ENCODE data around the gene IMMP2L. TPM values are rescaled to one million over a fixed set of nuclear protein-coding genes. Genes with fewer than 3 reads are reported as not detected.

Gene IMMP2L
- total RNA-seq, 1 donor from 2014 or later, result 29.7 TPM

DNA sequence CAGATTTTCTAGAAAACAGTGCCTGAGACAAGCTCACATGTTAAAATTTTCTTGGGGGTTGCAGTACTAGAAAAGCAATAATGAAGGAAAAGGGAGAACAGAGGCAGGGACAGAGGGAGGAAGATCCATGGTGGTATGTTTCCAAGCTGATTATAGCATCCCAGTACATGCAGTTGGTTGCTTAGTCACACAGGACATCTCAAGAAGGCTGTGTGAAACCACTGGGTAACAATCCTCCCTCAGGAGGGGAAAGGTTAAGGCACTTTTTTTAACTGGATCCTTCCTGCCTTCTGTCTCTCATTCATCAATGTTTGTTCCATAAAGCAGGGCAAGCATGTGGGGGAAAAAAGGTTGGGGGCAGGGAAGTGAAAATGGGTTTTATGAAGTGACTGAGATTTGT, 6.1 kb upstream of the IMMP2L start:
- no peaks in the 10 kb centered on the region for H3K27me3 Mint-ChIP-seq
- no peak for TF ChIP-seq CTCF (IDR thresholded peaks at IDR 0.05; ENCODE audit: unreplicated experiment)
- H3K27ac Mint-ChIP-seq, result no peak overlapping the region
- peaks cover 3% of the 10 kb centered on the region for H3K4me1 Mint-ChIP-seq (ENCODE audit: low read depth)
- no peak for DNase-seq (ENCODE audit: low spot score, unreplicated experiment)
- H3K36me3 Mint-ChIP-seq (ENCODE audit: insufficient read depth), result no peaks in the 10 kb centered on the region
- peaks cover 13% of the 10 kb centered on the region for H3K9me3 Mint-ChIP-seq (ENCODE audit: low read depth)
- no peak overlapping the region for H3K4me3 Mint-ChIP-seq (ENCODE audit: low read depth)

DNA sequence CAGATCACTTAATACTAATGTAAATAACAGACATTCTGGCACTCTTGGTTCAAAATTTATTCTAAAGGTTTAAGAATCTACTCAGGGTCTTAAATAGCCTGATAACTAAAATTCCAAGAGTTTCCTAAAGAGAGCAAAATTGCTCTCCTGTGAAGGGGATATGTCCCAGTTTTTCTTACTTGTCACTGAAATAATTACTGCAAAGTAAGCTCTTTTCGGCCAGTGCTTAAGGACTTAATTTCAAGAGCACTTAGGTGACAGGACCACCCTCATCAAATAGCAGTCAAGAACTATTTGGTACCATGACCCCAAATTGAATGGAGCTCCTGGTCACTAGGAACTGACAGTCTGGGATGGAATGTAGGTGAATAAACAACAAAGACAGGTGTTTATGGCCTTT, 1.8 kb upstream of the IMMP2L start:
- Mint-ChIP-seq H3K36me3 (ENCODE audit: insufficient read depth) (no peaks in the 10 kb centered on the region), H3K4me3 (ENCODE audit: low read depth) (peak overlapping the region; percentile 75), H3K9me3 (ENCODE audit: low read depth) (peaks cover 3% of the 10 kb centered on the region), H3K27me3 (no peaks in the 10 kb centered on the region), H3K4me1 (ENCODE audit: low read depth) (peaks cover 25% of the 10 kb centered on the region), H3K27ac (no peak overlapping the region)
- DNase-seq (ENCODE audit: low spot score, unreplicated experiment), result no peak
- TF ChIP-seq CTCF (IDR thresholded peaks at IDR 0.05; ENCODE audit: unreplicated experiment), result no peak

DNA sequence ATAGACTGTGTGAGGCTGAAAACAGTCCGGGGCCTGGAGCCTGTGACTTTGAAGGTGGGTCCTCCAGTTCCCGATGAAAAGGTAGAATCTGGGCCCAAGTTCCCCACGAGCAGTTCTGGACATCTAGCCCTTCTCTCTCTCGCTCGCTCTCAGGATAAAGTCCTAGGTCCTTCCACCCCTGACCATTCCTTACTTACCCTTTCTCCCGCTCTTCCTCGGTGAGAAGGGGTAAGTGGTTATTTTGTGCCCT, 713 bp downstream of the IMMP2L start:
- no peak for DNase-seq (ENCODE audit: low spot score, unreplicated experiment)
- peaks cover 10% of the 10 kb centered on the region for H3K36me3 Mint-ChIP-seq (ENCODE audit: insufficient read depth)
- peak overlapping the region; percentile 89 for H3K4me3 Mint-ChIP-seq (ENCODE audit: low read depth)
- no peak for TF ChIP-seq CTCF (IDR thresholded peaks at IDR 0.05; ENCODE audit: unreplicated experiment)
- peaks cover 27% of the 10 kb centered on the region for H3K4me1 Mint-ChIP-seq (ENCODE audit: low read depth)
- H3K9me3 Mint-ChIP-seq (ENCODE audit: low read depth), result peaks cover 3% of the 10 kb centered on the region
- H3K27ac Mint-ChIP-seq, result peak overlapping the region; percentile 96
- no peaks in the 10 kb centered on the region for H3K27me3 Mint-ChIP-seq

GRCh38 chr7:111560773-111561653, 1.3 kb downstream of the IMMP2L start:
- Mint-ChIP-seq H3K27ac (peak overlapping the region; percentile 96), H3K4me1 (ENCODE audit: low read depth) (peaks cover 27% of the 10 kb centered on the region), H3K27me3 (no peaks in the 10 kb centered on the region), H3K4me3 (ENCODE audit: low read depth) (peak overlapping the region; percentile 89), H3K36me3 (ENCODE audit: insufficient read depth) (peaks cover 14% of the 10 kb centered on the region), H3K9me3 (ENCODE audit: low read depth) (peaks cover 3% of the 10 kb centered on the region)
- no peak for TF ChIP-seq CTCF (IDR thresholded peaks at IDR 0.05; ENCODE audit: unreplicated experiment)
- DNase-seq (ENCODE audit: low spot score, unreplicated experiment), result no peak

- H3K27me3 Mint-ChIP-seq, result no peaks in the 10 kb centered on the region
- H3K9me3 Mint-ChIP-seq (ENCODE audit: low read depth), result peaks cover 3% of the 10 kb centered on the region
- H3K4me1 Mint-ChIP-seq (ENCODE audit: low read depth), result peaks cover 27% of the 10 kb centered on the region
- no peak overlapping the region for H3K27ac Mint-ChIP-seq
- H3K36me3 Mint-ChIP-seq (ENCODE audit: insufficient read depth), result peaks cover 25% of the 10 kb centered on the region
- H3K4me3 Mint-ChIP-seq (ENCODE audit: low read depth), result no peak overlapping the region
- no peak for TF ChIP-seq CTCF (IDR thresholded peaks at IDR 0.05; ENCODE audit: unreplicated experiment)
- DNase-seq (ENCODE audit: low spot score, unreplicated experiment), result no peak
Measured at GRCh38 chr7:111558991-111559390, 3.3 kb downstream of the IMMP2L start.

All from progenitor cell of endocrine pancreas (in vitro differentiated cells).